GM23338 (cell line): ENCODE data around the gene TGFBR3. TPM values are rescaled to one million over a fixed set of nuclear protein-coding genes. Genes with fewer than 3 reads are reported as not detected.

ENCODE experiments used
- ATAC-seq: fragments of 200-7000 bp; cut with Tn5 transposase; 3 replicates; pipeline ENCODE4 v1.9.1; 2020
- DNase-seq: peaks from one replicate; pipeline ENCODE4 v3.0.0-alpha.2; 2015; ENCODE audit warnings: low spot score
- H2AFZ ChIP-seq: fragments of 200-600 bp; sonication (generic); 2 replicates; pipeline ENCODE4 v1.8.0; 2016; ENCODE audit warnings: antibody characterized with exemption, mild to moderate bottlenecking, moderate library complexity
- H3F3A ChIP-seq: fragments of 200-600 bp; sonication (generic); replicated peaks from 2 replicates; pipeline ENCODE4 v1.8.0; 2017; ENCODE audit warnings: antibody characterized with exemption, mixed run types, low read depth
- H3K27ac ChIP-seq: fragments of 200-600 bp; sonication (generic); 2 replicates; pipeline ENCODE4 v1.6.1; 2016; ENCODE audit warnings: low read depth
- H3K27me3 ChIP-seq: fragments of 200-600 bp; sonication (generic); 2 replicates; pipeline ENCODE4 v1.8.0; 2016; ENCODE audit warnings: mild to moderate bottlenecking, mixed run types, moderate library complexity; ENCODE audit not compliant: insufficient read depth
- H3K36me3 ChIP-seq: fragments of 200-600 bp; sonication (generic); 2 replicates; pipeline ENCODE4 v1.8.0; 2016; ENCODE audit warnings: mild to moderate bottlenecking; ENCODE audit not compliant: insufficient read depth
- H3K4me1 ChIP-seq: fragments of 200-600 bp; sonication (generic); 2 replicates; pipeline ENCODE4 v1.8.0; 2016; ENCODE audit warnings: mild to moderate bottlenecking, moderate library complexity; ENCODE audit not compliant: insufficient read depth
- H3K4me2 ChIP-seq: fragments of 200-600 bp; sonication (generic); 2 replicates; pipeline ENCODE4 v1.7.1; 2017; ENCODE audit warnings: mixed run types
- H3K4me3 ChIP-seq: fragments of 200-600 bp; sonication (generic); 2 replicates; pipeline ENCODE4 v1.6.1; 2016; ENCODE audit warnings: mixed run types
- H3K79me2 ChIP-seq: fragments of 200-600 bp; sonication (generic); replicated peaks from 2 replicates; pipeline ENCODE4 v1.8.0; 2017; ENCODE audit warnings: mild to moderate bottlenecking; ENCODE audit not compliant: insufficient read depth
- H3K9me2 ChIP-seq: fragments of 200-600 bp; sonication (generic); 2 replicates; pipeline ENCODE4 v1.8.0; 2017; ENCODE audit not compliant: insufficient read depth
- H4K20me1 ChIP-seq: fragments of 200-600 bp; sonication (generic); replicated peaks from 2 replicates; pipeline ENCODE4 v1.8.0; 2017; ENCODE audit warnings: mild to moderate bottlenecking; ENCODE audit not compliant: insufficient read depth
- H3K27ac Mint-ChIP-seq: 2 replicates; pipeline ENCODE4 v1.8.0; 2020; ENCODE audit warnings: inconsistent platforms, mild to moderate bottlenecking, moderate library complexity, mixed read lengths
- H3K27me3 Mint-ChIP-seq: 3 replicates; pipeline ENCODE4 v1.8.0; 2022; ENCODE audit warnings: low read depth, mild to moderate bottlenecking, moderate library complexity, mixed read lengths, inconsistent platforms; ENCODE audit not compliant: insufficient read depth, poor library complexity
- H3K36me3 Mint-ChIP-seq: 3 replicates; pipeline ENCODE4 v1.8.0; 2021; ENCODE audit warnings: low read depth, mild to moderate bottlenecking, inconsistent platforms, moderate library complexity, mixed read lengths
- H3K4me1 Mint-ChIP-seq: 3 replicates; pipeline ENCODE4 v1.8.0; 2020; ENCODE audit warnings: mild to moderate bottlenecking, inconsistent platforms, mixed read lengths
- H3K4me3 Mint-ChIP-seq: 3 replicates; pipeline ENCODE4 v1.8.0; 2021; ENCODE audit warnings: moderate library complexity, mild to moderate bottlenecking, inconsistent platforms, mixed read lengths
- H3K9me3 Mint-ChIP-seq: 3 replicates; pipeline ENCODE4 v1.8.0; 2020; ENCODE audit warnings: moderate library complexity, mild to moderate bottlenecking, inconsistent platforms, mixed read lengths
- CREB1 ChIP-seq: fragments of 250-450 bp; sonication (Bioruptor Pico); IDR thresholded peaks from 2 replicates; pipeline ENCODE4 v1.5.0; 2020; ENCODE audit warnings: low read depth, mild to moderate bottlenecking, moderate library complexity
- EZH2 ChIP-seq: fragments of 200-600 bp; sonication (generic); IDR thresholded peaks from one replicate; pipeline ENCODE4 v1.8.0; 2017; ENCODE audit warnings: antibody characterized with exemption, mild to moderate bottlenecking, low read depth; ENCODE audit not compliant: unreplicated experiment
- EZH2phosphoT487 ChIP-seq: fragments of 200-600 bp; sonication (generic); IDR thresholded peaks from one replicate; pipeline ENCODE4 v1.8.1; 2018; ENCODE audit warnings: antibody characterized with exemption; ENCODE audit not compliant: unreplicated experiment
- JUNB ChIP-seq: IDR thresholded peaks from one replicate; pipeline ENCODE4 v1.6.1; 2016; ENCODE audit warnings: antibody characterized with exemption; ENCODE audit not compliant: unreplicated experiment
- NANOG ChIP-seq: IDR thresholded peaks from 2 replicates; pipeline ENCODE4 v1.6.1; 2016; ENCODE audit warnings: antibody characterized with exemption, borderline replicate concordance
- POLR2AphosphoS5 ChIP-seq: IDR thresholded peaks from 2 replicates; pipeline ENCODE4 v1.6.1; 2016; ENCODE audit warnings: antibody characterized with exemption, low read depth
- STAT1 ChIP-seq: IDR thresholded peaks from one replicate; pipeline ENCODE4 v1.6.1; 2016; ENCODE audit warnings: antibody characterized with exemption; ENCODE audit not compliant: unreplicated experiment
- ZNF114 ChIP-seq: fragments of 250-450 bp; sonication (Bioruptor Pico); IDR thresholded peaks from 2 replicates; pipeline ENCODE4 v1.5.0; 2020; ENCODE audit warnings: mild to moderate bottlenecking, moderate library complexity
- ZNF331 ChIP-seq: fragments of 250-450 bp; sonication (Bioruptor Pico); IDR thresholded peaks from 2 replicates; pipeline ENCODE4 v1.5.0; 2020; ENCODE audit warnings: low read depth, mild to moderate bottlenecking, moderate library complexity
- polyA plus RNA-seq: library from polyadenylated mRNA; unstranded; fragments of >200 nt; fragmentation: Nextera tagmentation; extraction: Ambion mirVana; gene quantifications from 2 replicates; pipeline ENCODE4 v1.2.1, GENCODE V29; 2016
- total RNA-seq: library from RNA; depleted of rRNA; stranded (reverse); fragments of >200 nt; shearing (Covaris generic); gene quantifications from 2 replicates; pipeline ENCODE4 v1.2.3, GENCODE V29; 2014
- TF ChIP-seq, protein P1 (sequence below): fragments of 250-450 bp; sonication (Bioruptor Pico); IDR thresholded peaks from 2 replicates; pipeline ENCODE4 v1.5.0; 2020; ENCODE audit warnings: mild to moderate bottlenecking, moderate library complexity
- TF ChIP-seq, protein P2 (sequence below): IDR thresholded peaks from one replicate; pipeline ENCODE4 v1.6.1; 2018; ENCODE audit warnings: antibody characterized with exemption; ENCODE audit not compliant: unreplicated experiment
- TF ChIP-seq, protein P3 (sequence below), 2 experiments: fragments of 200-600 bp in 1 of 2; sonication (generic) in 1 of 2; conservative IDR thresholded peaks; 2 replicates each; pipeline versions ENCODE4 v1.5.1 to v1.6.1; 2016 to 2017; ENCODE audit warnings: antibody characterized with exemption in 2 of 2, low read depth in 2 of 2, mild to moderate bottlenecking in 2 of 2, moderate library complexity in 1 of 2
- TF ChIP-seq, protein P4 (sequence below): IDR thresholded peaks from 2 replicates; pipeline ENCODE4 v1.6.1; 2016; ENCODE audit warnings: antibody characterized with exemption

TGFBR3 gene
- total and polyA plus RNA-seq, 2 experiments from 2014 or later = 1.7 to 2.9 TPM

DNA sequence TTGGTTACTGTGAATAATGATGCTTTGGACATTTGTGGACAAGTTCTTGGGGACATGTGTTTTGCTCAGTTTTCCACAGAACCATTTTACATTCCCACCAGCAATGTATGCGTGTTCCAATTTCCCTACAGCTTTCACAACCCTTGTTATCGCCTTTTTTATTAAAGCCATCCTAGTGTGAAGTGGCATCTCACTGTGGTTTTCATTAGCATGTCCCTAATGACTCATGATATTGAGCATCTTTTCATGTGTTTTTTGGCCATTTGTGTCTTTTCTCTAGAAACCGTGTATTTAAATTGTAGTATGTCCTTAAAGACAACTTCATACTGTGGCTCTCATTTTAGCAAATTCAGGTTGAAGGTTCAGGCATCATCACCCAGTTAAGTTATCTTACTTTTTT is 132.1 kb downstream of the TGFBR3 start:
- Histone ChIP-seq H3K4me2 (no peak overlapping the region), H3K27ac (no peak overlapping the region)

More for the DNA sequence above, 132.1 kb downstream of the TGFBR3 start:
- Histone ChIP-seq H3F3A (no peaks in the 10 kb centered on the region), H4K20me1 (no peaks in the 10 kb centered on the region), H2AFZ (no peak overlapping the region), H3K79me2 (no peaks in the 10 kb centered on the region), H3K36me3 (no peaks in the 10 kb centered on the region), H3K9me2 (no peaks in the 10 kb centered on the region; the same call in 1 of the 2 replicates), H3K4me1 (no peaks in the 10 kb centered on the region), H3K4me3 (no peak overlapping the region), H3K27me3 (no peaks in the 10 kb centered on the region)
- Mint-ChIP-seq H3K27me3 (peaks cover 2% of the 10 kb centered on the region), H3K27ac (no peak overlapping the region), H3K9me3 (no peaks in the 10 kb centered on the region), H3K4me3 (no peak overlapping the region), H3K36me3 (no peaks in the 10 kb centered on the region), H3K4me1 (peaks cover 8% of the 10 kb centered on the region)
- DNase-seq (no peak), ATAC-seq (no peak)
- no peak for TF ChIP-seq JUNB
- TF ChIP-seq, protein P1, sequence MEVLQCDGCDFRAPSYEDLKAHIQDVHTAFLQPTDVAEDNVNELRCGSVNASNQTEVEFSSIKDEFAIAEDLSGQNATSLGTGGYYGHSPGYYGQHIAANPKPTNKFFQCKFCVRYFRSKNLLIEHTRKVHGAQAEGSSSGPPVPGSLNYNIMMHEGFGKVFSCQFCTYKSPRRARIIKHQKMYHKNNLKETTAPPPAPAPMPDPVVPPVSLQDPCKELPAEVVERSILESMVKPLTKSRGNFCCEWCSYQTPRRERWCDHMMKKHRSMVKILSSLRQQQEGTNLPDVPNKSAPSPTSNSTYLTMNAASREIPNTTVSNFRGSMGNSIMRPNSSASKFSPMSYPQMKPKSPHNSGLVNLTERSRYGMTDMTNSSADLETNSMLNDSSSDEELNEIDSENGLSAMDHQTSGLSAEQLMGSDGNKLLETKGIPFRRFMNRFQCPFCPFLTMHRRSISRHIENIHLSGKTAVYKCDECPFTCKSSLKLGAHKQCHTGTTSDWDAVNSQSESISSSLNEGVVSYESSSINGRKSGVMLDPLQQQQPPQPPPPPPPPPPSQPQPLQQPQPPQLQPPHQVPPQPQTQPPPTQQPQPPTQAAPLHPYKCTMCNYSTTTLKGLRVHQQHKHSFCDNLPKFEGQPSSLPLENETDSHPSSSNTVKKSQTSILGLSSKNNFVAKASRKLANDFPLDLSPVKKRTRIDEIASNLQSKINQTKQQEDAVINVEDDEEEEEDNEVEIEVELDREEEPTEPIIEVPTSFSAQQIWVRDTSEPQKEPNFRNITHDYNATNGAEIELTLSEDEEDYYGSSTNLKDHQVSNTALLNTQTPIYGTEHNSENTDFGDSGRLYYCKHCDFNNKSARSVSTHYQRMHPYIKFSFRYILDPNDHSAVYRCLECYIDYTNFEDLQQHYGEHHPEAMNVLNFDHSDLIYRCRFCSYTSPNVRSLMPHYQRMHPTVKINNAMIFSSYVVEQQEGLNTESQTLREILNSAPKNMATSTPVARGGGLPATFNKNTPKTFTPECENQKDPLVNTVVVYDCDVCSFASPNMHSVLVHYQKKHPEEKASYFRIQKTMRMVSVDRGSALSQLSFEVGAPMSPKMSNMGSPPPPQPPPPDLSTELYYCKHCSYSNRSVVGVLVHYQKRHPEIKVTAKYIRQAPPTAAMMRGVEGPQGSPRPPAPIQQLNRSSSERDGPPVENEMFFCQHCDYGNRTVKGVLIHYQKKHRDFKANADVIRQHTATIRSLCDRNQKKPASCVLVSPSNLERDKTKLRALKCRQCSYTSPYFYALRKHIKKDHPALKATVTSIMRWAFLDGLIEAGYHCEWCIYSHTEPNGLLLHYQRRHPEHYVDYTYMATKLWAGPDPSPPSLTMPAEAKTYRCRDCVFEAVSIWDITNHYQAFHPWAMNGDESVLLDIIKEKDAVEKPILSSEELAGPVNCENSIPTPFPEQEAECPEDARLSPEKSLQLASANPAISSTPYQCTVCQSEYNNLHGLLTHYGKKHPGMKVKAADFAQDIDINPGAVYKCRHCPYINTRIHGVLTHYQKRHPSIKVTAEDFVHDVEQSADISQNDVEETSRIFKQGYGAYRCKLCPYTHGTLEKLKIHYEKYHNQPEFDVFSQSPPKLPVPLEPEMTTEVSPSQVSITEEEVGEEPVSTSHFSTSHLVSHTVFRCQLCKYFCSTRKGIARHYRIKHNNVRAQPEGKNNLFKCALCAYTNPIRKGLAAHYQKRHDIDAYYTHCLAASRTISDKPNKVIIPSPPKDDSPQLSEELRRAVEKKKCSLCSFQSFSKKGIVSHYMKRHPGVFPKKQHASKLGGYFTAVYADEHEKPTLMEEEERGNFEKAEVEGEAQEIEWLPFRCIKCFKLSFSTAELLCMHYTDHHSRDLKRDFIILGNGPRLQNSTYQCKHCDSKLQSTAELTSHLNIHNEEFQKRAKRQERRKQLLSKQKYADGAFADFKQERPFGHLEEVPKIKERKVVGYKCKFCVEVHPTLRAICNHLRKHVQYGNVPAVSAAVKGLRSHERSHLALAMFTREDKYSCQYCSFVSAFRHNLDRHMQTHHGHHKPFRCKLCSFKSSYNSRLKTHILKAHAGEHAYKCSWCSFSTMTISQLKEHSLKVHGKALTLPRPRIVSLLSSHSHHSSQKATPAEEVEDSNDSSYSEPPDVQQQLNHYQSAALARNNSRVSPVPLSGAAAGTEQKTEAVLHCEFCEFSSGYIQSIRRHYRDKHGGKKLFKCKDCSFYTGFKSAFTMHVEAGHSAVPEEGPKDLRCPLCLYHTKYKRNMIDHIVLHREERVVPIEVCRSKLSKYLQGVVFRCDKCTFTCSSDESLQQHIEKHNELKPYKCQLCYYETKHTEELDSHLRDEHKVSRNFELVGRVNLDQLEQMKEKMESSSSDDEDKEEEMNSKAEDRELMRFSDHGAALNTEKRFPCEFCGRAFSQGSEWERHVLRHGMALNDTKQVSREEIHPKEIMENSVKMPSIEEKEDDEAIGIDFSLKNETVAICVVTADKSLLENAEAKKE = no peak
- no peak for TF ChIP-seq ZNF331 (CRISPR knock-in tag)
- no peak for TF ChIP-seq ZNF114 (CRISPR knock-in tag)
- no peak for TF ChIP-seq STAT1
- TF ChIP-seq EZH2 = no peak
- TF ChIP-seq NANOG = no peak
- TF ChIP-seq CREB1 (CRISPR knock-in tag) = no peak
- TF ChIP-seq POLR2AphosphoS5 = no peak
- TF ChIP-seq EZH2phosphoT487 = no peak
- TF ChIP-seq, protein P2, sequence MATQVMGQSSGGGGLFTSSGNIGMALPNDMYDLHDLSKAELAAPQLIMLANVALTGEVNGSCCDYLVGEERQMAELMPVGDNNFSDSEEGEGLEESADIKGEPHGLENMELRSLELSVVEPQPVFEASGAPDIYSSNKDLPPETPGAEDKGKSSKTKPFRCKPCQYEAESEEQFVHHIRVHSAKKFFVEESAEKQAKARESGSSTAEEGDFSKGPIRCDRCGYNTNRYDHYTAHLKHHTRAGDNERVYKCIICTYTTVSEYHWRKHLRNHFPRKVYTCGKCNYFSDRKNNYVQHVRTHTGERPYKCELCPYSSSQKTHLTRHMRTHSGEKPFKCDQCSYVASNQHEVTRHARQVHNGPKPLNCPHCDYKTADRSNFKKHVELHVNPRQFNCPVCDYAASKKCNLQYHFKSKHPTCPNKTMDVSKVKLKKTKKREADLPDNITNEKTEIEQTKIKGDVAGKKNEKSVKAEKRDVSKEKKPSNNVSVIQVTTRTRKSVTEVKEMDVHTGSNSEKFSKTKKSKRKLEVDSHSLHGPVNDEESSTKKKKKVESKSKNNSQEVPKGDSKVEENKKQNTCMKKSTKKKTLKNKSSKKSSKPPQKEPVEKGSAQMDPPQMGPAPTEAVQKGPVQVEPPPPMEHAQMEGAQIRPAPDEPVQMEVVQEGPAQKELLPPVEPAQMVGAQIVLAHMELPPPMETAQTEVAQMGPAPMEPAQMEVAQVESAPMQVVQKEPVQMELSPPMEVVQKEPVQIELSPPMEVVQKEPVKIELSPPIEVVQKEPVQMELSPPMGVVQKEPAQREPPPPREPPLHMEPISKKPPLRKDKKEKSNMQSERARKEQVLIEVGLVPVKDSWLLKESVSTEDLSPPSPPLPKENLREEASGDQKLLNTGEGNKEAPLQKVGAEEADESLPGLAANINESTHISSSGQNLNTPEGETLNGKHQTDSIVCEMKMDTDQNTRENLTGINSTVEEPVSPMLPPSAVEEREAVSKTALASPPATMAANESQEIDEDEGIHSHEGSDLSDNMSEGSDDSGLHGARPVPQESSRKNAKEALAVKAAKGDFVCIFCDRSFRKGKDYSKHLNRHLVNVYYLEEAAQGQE = no peak
- TF ChIP-seq, protein P3, sequence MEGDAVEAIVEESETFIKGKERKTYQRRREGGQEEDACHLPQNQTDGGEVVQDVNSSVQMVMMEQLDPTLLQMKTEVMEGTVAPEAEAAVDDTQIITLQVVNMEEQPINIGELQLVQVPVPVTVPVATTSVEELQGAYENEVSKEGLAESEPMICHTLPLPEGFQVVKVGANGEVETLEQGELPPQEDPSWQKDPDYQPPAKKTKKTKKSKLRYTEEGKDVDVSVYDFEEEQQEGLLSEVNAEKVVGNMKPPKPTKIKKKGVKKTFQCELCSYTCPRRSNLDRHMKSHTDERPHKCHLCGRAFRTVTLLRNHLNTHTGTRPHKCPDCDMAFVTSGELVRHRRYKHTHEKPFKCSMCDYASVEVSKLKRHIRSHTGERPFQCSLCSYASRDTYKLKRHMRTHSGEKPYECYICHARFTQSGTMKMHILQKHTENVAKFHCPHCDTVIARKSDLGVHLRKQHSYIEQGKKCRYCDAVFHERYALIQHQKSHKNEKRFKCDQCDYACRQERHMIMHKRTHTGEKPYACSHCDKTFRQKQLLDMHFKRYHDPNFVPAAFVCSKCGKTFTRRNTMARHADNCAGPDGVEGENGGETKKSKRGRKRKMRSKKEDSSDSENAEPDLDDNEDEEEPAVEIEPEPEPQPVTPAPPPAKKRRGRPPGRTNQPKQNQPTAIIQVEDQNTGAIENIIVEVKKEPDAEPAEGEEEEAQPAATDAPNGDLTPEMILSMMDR (conservative IDR thresholded peaks at IDR 0.05; ENCODE audit: low read depth in 2 of 2) = no peak
- TF ChIP-seq, protein P4, sequence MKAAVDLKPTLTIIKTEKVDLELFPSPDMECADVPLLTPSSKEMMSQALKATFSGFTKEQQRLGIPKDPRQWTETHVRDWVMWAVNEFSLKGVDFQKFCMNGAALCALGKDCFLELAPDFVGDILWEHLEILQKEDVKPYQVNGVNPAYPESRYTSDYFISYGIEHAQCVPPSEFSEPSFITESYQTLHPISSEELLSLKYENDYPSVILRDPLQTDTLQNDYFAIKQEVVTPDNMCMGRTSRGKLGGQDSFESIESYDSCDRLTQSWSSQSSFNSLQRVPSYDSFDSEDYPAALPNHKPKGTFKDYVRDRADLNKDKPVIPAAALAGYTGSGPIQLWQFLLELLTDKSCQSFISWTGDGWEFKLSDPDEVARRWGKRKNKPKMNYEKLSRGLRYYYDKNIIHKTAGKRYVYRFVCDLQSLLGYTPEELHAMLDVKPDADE = no peak
